PFSK-1 (cell line): ENCODE measurements around the gene TTI1.

Source experiments
- POLR2AphosphoS5 ChIP-seq: IDR thresholded peaks from 2 replicates; pipeline ENCODE4 v1.6.1; 2012; ENCODE audit warnings: low read depth, mild to moderate bottlenecking, control low read depth, low read length, moderate library complexity
- SIN3A ChIP-seq: IDR thresholded peaks from 2 replicates; pipeline ENCODE4 v1.6.1; 2012; ENCODE audit warnings: mild to moderate bottlenecking, low read length, moderate library complexity, borderline replicate concordance; ENCODE audit not compliant: insufficient read depth
- TAF1 ChIP-seq: IDR thresholded peaks from 2 replicates; pipeline ENCODE4 v1.6.1; 2012; ENCODE audit warnings: low read length, control low read depth, borderline replicate concordance; ENCODE audit not compliant: insufficient read depth
- TF ChIP-seq, protein P1 (sequence below), 2 experiments: IDR thresholded peaks; 2 replicates each; pipeline versions ENCODE4 v1.6.1 to v1.8.0; 2011 to 2012; ENCODE audit warnings: low read depth in 2 of 2, low read length in 2 of 2, control low read depth in 1 of 2, inconsistent platforms in 1 of 2, mild to moderate bottlenecking in 1 of 2, moderate library complexity in 1 of 2; ENCODE audit not compliant: insufficient read depth in 1 of 2

DNA sequence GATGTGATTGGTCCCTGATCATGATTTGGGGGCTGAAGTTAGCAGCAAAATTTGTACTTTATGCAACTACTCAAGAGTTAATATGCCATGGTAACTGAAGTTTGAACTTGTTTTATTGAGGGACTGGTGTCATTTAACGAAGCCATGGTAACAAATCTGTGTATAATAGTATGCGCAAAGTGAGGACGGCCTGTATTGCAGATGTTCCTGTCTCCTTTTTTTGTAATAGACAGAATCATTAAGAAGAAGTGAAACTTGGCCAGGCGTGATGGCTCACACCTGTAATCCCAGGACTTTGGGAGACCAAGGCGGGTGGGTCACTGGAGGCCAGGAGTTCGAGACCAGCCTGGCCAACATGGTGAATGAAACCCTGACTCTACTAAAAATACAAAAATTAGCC, 22.6 kb upstream of the TTI1 start:
- TF ChIP-seq POLR2AphosphoS5 (no peak), TAF1 (no peak), SIN3A (no peak)
- TF ChIP-seq, protein P1, sequence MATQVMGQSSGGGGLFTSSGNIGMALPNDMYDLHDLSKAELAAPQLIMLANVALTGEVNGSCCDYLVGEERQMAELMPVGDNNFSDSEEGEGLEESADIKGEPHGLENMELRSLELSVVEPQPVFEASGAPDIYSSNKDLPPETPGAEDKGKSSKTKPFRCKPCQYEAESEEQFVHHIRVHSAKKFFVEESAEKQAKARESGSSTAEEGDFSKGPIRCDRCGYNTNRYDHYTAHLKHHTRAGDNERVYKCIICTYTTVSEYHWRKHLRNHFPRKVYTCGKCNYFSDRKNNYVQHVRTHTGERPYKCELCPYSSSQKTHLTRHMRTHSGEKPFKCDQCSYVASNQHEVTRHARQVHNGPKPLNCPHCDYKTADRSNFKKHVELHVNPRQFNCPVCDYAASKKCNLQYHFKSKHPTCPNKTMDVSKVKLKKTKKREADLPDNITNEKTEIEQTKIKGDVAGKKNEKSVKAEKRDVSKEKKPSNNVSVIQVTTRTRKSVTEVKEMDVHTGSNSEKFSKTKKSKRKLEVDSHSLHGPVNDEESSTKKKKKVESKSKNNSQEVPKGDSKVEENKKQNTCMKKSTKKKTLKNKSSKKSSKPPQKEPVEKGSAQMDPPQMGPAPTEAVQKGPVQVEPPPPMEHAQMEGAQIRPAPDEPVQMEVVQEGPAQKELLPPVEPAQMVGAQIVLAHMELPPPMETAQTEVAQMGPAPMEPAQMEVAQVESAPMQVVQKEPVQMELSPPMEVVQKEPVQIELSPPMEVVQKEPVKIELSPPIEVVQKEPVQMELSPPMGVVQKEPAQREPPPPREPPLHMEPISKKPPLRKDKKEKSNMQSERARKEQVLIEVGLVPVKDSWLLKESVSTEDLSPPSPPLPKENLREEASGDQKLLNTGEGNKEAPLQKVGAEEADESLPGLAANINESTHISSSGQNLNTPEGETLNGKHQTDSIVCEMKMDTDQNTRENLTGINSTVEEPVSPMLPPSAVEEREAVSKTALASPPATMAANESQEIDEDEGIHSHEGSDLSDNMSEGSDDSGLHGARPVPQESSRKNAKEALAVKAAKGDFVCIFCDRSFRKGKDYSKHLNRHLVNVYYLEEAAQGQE (IDR thresholded peaks at IDR 0.05; ENCODE audit: insufficient read depth in 1 of 2, low read depth in 2 of 2, low read length in 2 of 2): no peak
